GM12878 (cell line): ENCODE results near the gene GIMAP2.

Source experiments
- CTCF ChIP-seq, 3 experiments: IDR thresholded peaks in 2 of 3; conservative IDR thresholded peaks in 1 of 3; 2 replicates each; pipeline ENCODE4 v1.5.1; 2011; ENCODE audit warnings: low read depth in 3 of 3, low read length in 3 of 3, mild to moderate bottlenecking in 3 of 3, control low read depth in 2 of 3, moderate library complexity in 2 of 3, inconsistent platforms in 1 of 3, mixed read lengths in 1 of 3; ENCODE audit not compliant: control insufficient read depth in 2 of 3, insufficient read depth in 1 of 3; ENCODE audit errors: extremely low read depth in 1 of 3
- EP300 ChIP-seq, 2 experiments: fragments of 150-350 bp in 1 of 2; IDR thresholded peaks; 2 replicates each; pipeline ENCODE4 v1.6.1; 2011 to 2012; ENCODE audit warnings: low read depth in 2 of 2, low read length in 2 of 2, borderline replicate concordance in 1 of 2, improper control_type of control experiment in 1 of 2, inconsistent platforms in 1 of 2; ENCODE audit not compliant: control insufficient read depth in 1 of 2
- FOXM1 ChIP-seq: IDR thresholded peaks from 2 replicates; pipeline ENCODE4 v1.6.1; 2012; ENCODE audit warnings: low read depth, mild to moderate bottlenecking, inconsistent platforms, low read length, moderate library complexity
- HCFC1 ChIP-seq: fragments of 150-350 bp; IDR thresholded peaks from 2 replicates; pipeline ENCODE4 v1.6.1; 2014; ENCODE audit warnings: low read length
- HSF1 ChIP-seq: fragments of 150-350 bp; IDR thresholded peaks from 2 replicates; pipeline ENCODE4 v1.6.1; 2014; ENCODE audit warnings: mild to moderate bottlenecking, low read depth, low read length
- IKZF1 ChIP-seq: fragments of 450-650 bp; conservative IDR thresholded peaks from 2 replicates; pipeline ENCODE4 v1.6.1; 2017; ENCODE audit warnings: antibody characterized with exemption, mild to moderate bottlenecking
- POLR2A ChIP-seq: IDR thresholded peaks from 2 replicates; pipeline ENCODE4 v1.6.1; 2011; ENCODE audit warnings: low read depth, mild to moderate bottlenecking, low read length
- RFX5 ChIP-seq: IDR thresholded peaks from 2 replicates; pipeline ENCODE4 v1.6.1; 2011; ENCODE audit warnings: low read depth, low read length, improper control_type of control experiment
- SREBF2 ChIP-seq: IDR thresholded peaks from 2 replicates; pipeline ENCODE4 v1.6.1; 2012; ENCODE audit warnings: mild to moderate bottlenecking, low read length
- ZBED1 ChIP-seq: IDR thresholded peaks from 2 replicates; pipeline ENCODE4 v1.6.1; 2016; ENCODE audit warnings: borderline replicate concordance
- ZBTB40 ChIP-seq: fragments of 450-650 bp; IDR thresholded peaks from 2 replicates; pipeline ENCODE4 v1.6.1; 2016; ENCODE audit warnings: mild to moderate bottlenecking, moderate library complexity, borderline replicate concordance

- TF ChIP-seq RFX5, result no peak
- TF ChIP-seq IKZF1, result no peak
- no peak for TF ChIP-seq POLR2A
- no peak for TF ChIP-seq ZBTB40
- no peak for TF ChIP-seq EP300 (IDR thresholded peaks at IDR 0.05; ENCODE audit: borderline replicate concordance in 1 of 2, control insufficient read depth in 1 of 2, low read depth in 2 of 2, low read length in 2 of 2)
- TF ChIP-seq FOXM1, result no peak; the same call in 1 of the 2 replicates
- TF ChIP-seq HSF1, result no peak
- TF ChIP-seq ZBED1, result no peak
- TF ChIP-seq SREBF2, result no peak
- no peak for TF ChIP-seq CTCF (IDR thresholded peaks at IDR 0.05 in 2 of 3, conservative IDR thresholded peaks at IDR 0.05 in 1 of 3; ENCODE audit: control insufficient read depth in 2 of 3, extremely low read depth in 1 of 3, insufficient read depth in 1 of 3, low read depth in 3 of 3, low read length in 3 of 3)
- TF ChIP-seq HCFC1, result no peak
Measured at GRCh38 chr7:150648353-150649079, 37.0 kb upstream of the GIMAP2 start.
